ENCODE measurements around the gene P2RX6. TPM values are rescaled to one million over a fixed set of nuclear protein-coding genes. Genes with fewer than 3 reads are reported as not detected.
"Not testable (repeated sequence)": the region's sequence is repeated elsewhere in the genome, so short reads cannot be mapped to it uniquely, and the experiment has no call there.

P2RX6 gene
- total RNA-seq, 1 experiment from 2014 or later = 1.1 TPM

GRCh38 chr22:21045585-21046294, 30.8 kb downstream of the P2RX6 start, which contains the start of gene LRRC74B:
Gene LRRC74B, plus strand, starts transcription at chr22:21045946. Its CDS starts 41 bp downstream, at chr22:21045987.
- peak; percentile 90 for DNase-seq (ENCODE audit: low spot score)
- in situ Hi-C loops (cut with HindIII; ENCODE audit: low sequenced_read_pairs) = no loop called here

DNA sequence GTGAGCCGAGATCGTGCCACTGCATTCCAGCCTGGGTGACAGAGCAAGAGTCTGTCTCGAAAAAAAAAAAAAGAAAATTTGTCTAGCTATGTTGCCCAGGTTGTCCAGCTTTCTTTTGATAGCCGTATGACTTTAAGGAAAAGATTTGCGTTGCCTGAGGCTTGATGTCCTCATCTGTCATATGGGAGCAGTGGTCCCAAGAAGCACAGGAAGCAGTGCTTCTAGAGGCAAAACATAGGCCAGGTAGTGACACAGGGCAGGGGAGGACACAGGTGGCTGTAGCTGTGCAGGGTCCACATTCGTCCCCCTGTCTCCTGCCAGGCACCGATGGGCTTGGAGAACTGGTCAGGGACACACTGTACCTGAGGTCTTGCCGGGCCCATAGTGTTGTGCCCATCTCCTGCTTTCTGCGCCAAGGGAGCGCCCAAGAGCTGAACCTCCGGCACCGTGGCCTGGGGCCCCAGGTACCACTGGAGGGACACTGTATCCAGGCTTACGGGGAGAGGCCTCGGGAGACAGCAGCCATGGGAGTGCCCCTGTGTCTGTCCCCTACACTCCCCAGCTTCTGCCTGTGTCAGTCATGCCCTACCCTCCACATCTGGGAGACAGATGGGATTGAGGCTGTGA, 32.2 kb downstream of the P2RX6 start:
- no peak for DNase-seq (ENCODE audit: low spot score)
- in situ Hi-C loops (cut with HindIII; ENCODE audit: low sequenced_read_pairs) = no loop called here

GRCh38 chr22:21047730-21048129, 32.8 kb downstream of the P2RX6 start:
- DNase-seq (ENCODE audit: low spot score) = no peak
- in situ Hi-C loops (cut with HindIII; ENCODE audit: low sequenced_read_pairs) = no loop called here

- DNase-seq (ENCODE audit: low spot score); in situ Hi-C loops (cut with HindIII; ENCODE audit: low sequenced_read_pairs): not testable (repeated sequence)
Observed at GRCh38 chr22:21048448-21048847, 33.5 kb downstream of the P2RX6 start.

- DNase-seq (ENCODE audit: low spot score); in situ Hi-C loops (cut with HindIII; ENCODE audit: low sequenced_read_pairs): not testable (repeated sequence)
Observed at GRCh38 chr22:21048965-21049364, 34.0 kb downstream of the P2RX6 start.

DNA sequence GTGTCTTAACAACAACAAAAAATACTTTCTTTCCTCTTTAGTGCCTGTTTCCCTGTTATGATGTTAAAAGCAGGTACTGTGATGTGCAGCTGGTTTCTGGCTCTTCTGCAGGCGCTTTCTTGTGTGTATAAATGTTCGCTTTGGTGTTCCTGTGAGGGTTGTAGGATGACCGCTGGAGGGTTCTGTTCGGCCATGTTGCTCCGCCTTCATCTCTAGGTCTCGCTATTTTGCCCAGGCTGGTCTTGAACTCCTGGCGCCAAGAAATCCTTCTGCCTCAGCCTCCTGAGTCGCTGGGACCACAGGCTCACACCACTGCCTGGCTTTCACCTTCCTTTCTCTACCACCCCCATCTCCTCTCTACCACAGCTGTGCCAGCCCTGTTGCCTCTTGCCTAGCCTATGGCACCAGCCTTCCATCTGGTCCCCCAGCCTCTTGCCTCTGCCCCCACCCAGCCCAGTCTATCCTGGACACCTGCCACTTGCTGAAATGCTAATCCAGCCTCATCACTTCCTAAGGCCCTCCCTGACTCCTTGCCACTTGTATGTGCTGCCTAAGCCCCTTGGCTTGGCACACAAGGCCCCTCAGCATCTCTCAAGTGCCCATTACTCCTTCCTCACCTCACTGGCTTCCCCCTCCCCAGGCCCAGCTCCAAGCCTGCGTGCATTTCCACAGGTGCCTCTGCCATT, 36.3 kb downstream of the P2RX6 start:
- in situ Hi-C loops (cut with HindIII; ENCODE audit: low sequenced_read_pairs) = no loop called here
- DNase-seq (ENCODE audit: low spot score) = no peak

GRCh38 chr22:21051831-21052400, 37.0 kb downstream of the P2RX6 start:
- in situ Hi-C loops (cut with HindIII; ENCODE audit: low sequenced_read_pairs) = no loop called here

DNA sequence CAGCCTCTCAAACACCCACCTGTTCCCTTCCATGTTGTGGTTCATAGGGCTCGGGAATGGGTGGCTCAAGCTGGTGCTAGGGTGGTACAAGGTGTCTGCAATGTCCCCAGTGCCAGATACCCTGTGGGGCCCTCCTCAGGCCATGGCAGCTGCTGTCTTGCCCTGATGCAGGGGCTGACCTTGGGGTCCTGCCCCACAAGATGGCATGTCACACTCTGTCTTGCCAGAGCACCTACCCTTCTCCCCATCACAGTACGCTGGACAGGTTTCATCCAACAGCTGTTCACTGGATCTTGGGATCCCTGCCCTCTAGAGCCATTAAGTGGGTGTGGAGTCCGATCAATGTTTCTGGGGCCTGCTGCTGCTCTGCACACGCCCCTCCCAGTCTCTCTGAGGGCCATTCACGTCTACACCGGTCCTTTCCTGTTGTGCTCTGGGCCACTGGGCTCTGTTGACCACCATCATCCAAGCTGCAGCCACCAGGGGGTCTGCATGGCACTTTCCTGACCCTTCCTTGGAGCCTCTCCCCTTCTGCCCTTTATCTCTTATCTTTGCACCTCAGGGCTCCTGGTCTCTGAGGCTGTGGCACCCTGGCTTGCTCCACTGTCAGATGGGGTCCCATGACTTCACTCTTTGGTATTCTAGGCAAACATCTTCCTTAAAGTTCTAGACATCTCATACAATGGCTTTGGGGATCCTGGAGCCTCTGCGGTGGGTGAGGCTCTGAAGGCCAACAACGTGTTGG, 37.9 kb downstream of the P2RX6 start:
- DNase-seq (ENCODE audit: low spot score) = no peak
- in situ Hi-C loops (cut with HindIII; ENCODE audit: low sequenced_read_pairs) = no loop called here

More at GRCh38 chr22:21051831-21052400, 37.0 kb downstream of the P2RX6 start:
- DNase-seq (ENCODE audit: low spot score) = peak; percentile 15

DNA sequence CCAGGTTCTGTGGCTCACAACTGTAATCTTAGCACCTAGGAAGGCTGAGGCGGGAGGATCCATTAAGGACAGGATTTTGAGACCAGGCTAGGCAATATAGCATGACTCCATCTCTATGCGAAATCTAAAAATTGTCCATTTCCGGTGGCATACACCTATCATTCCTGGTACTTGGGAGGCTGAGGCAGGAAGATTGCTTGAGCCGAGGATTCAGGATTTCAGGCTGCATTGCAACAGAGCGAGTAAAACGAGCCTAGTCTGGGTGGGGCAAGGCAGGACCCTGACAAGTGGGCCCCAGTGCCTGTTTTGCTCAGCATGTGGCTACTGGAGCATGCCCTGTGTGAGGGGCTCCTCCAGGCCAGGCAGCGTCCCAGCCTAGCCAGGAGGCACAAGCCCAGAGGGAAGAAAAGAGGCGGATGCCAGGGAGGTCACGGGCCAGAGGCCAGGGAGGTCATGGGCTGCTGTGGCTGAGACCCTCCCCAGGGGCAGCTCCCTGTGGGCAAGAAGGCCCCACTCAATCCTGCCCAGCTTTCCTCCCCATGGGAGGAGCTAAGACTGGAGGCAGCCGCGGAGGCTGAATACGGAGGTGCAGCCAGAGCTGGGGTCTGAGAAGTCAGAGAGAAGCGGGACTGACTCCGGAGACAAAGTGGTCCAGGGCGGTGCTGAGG, 39.2 kb downstream of the P2RX6 start:
- DNase-seq (ENCODE audit: low spot score) = no peak
- in situ Hi-C loops (cut with HindIII; ENCODE audit: low sequenced_read_pairs) = no loop called here

DNA sequence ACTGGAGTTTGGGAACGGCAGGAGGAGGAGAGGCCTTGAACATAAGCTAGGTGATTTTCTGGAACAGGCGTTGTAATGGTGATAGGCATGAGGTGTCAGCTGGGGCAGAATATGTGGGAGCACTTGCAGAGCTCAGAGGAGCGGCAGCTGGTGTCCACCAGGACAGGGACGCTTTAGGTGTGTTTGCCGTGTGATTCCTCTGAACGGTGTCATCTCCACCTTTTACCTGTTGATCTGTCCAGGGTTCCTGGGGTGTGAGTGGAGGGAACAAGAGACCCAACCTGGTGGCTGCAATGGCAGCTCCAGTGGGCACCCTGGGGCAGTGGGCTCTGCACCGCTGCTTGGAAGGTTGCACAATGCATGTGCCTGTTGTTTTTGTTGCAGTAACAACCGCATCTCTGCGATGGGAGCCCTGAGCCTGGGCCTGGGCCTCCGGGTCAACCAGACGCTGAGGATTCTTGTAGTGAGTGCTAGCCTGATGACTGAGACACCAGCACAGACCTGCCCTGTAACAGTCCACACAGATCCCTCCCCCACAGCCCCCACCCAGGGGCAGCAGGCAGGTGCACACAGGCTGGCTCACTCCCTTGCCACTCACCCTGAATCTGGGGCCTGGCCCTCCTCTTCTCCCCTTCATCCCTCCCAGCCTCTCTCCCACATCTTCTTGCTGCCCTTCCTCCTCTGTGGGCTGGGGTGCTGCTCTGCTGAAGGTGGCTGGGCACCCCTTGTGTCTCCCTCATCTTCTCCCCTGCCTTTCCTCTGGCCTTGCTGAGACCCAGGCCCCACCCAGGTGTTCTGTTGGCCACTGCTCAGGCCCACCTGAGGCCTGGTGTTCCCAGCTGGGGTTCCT, 40.0 kb downstream of the P2RX6 start:
- in situ Hi-C loops (cut with HindIII; ENCODE audit: low sequenced_read_pairs) = no loop called here
- no peak for DNase-seq (ENCODE audit: low spot score)

- no peak for DNase-seq (ENCODE audit: low spot score)
- in situ Hi-C loops (cut with HindIII; ENCODE audit: low sequenced_read_pairs) = no loop called here
Observed at GRCh38 chr22:21055564-21055834, 40.5 kb downstream of the P2RX6 start.

DNA sequence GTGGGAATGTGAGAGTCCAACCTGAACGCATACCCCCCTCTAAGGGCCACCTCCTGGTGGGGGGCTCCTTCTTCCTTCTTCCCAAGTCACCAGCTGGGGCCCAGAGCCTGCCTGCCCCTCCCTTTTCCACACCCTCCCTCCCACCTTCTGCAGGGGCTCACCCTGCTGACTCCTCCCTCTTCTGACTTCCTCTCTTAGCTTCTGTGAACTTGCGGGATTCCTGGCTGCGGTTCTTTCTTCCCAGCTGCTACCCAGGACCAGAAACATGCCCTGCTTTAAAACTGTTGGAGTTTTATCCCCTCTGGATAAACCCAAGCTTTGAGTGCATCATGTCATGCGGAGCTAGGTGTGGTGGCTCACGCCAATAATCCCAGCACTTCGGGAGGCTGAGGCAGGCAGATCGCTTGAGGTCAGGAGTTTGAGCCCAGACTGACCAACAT, 40.9 kb downstream of the P2RX6 start:
- no peak for DNase-seq (ENCODE audit: low spot score)
- in situ Hi-C loops (cut with HindIII; ENCODE audit: low sequenced_read_pairs) = no loop called here

DNA sequence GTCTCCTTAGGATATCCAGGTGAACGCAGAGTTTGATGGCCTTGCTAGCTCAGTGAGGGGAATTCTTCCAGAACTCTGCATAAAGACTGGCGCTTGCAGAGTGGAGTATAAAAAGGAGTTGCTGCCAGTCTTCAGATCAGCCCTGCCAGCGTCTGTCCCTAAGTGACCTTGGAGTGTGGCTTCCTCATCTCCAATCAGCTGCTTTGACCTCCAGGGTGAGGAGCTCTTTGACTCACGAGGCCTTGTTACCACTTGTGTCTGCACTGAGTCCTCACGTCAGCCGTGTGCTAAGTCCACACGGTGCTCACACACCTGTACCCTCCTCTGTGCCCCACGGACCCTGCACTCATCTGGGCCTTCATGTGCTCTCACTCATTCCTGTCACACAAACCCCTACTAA, 45.4 kb downstream of the P2RX6 start:
- in situ Hi-C loops (cut with HindIII; ENCODE audit: low sequenced_read_pairs); DNase-seq (ENCODE audit: low spot score): not testable (repeated sequence)

DNA sequence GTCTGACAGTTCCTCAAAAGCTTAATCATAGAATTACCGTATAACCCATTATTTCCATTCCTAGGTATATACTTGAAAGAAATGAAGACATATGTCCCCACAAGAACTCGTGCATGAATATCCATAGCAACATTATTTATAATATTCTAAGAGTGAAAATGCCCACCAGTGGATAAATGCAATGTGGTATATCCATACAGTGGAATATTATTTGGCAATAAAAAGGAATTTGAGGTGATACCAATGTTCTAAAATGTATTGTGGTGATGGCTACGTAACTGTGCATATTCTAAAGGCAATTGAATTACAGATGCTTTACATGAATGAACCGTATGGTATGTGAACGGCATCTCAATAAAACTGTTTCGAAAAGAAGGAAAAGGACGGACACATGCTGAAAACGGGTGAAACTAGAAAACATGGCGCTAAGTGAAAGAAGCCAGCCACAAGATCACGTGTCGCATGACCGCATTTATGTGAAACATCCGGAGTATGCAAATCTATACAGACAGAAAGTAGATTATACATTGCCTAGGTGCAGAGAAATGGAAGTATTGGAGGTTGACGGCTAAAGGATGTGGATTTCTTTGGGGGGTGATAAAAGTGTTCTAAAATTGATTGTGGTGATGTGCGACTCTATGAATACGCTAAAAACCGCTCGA, 46.8 kb downstream of the P2RX6 start:
- DNase-seq (ENCODE audit: low spot score); in situ Hi-C loops (cut with HindIII; ENCODE audit: low sequenced_read_pairs): not testable (repeated sequence)

GRCh38 chr22:21064425-21064824, 49.5 kb downstream of the P2RX6 start:
- in situ Hi-C loops (cut with HindIII; ENCODE audit: low sequenced_read_pairs); DNase-seq (ENCODE audit: low spot score): not testable (repeated sequence)

DNA sequence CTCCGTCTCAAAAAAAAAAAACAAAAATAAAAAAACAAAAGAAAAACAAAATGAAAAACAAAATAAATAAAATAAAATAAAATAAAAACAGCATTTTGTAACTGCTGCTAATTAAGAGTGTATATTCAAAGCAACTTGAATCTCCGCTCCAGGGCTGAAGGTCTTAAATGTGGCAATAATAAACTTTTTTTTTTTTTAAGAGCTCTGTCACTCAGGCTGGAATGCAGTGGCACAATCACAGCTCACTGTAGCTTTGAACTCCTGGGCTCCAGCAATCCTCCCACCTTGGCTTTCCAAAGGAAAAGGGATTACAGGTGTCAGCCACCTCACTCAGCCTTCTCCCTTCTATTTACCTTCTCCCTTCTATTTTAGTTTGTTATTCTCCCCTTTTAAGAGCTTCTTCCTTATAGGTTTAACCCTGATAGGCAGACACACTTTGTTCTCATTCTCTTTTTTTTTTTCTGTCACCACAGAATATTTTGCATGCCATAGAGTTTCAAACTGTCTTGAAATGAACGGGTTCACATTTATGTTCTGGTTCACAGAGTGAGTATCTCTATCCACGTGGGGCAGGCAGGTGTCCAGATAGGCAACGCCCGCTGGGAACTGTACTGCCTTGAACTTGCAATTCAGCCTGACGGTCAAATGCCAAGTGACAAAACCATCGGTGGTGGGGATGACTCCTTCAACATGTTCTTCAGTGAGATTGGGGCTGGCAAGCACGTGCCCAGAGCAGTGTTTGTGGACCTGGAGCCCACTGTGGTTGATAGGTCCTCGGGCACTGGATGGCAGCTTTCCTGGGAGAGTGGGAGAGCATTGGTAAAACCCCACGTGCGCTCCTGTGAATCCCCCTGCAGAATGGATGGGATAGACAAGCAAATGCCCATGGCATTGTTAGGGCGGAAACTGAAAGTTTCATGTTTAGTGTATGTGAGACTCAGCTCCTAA, 50.2 kb downstream of the P2RX6 start:
- DNase-seq (ENCODE audit: low spot score) = no peak
- in situ Hi-C loops (cut with HindIII; ENCODE audit: low sequenced_read_pairs) = no loop called here

Measured in G401 (cell line).